HG02759 (cell line): ENCODE measurements around the gene SMYD3.

Experiments
- ATAC-seq: cut with Tn5 transposase; IDR thresholded peaks from one replicate; pipeline ENCODE4 v1.9.1; 2021; ENCODE audit warnings: mild to moderate bottlenecking, moderate library complexity; ENCODE audit not compliant: unreplicated experiment

Gene SMYD3

GRCh38 chr1:246506674-246507481, at the start of gene SMYD3:
SMYD3 (minus strand) TSS chr1:246507279.
- ATAC-seq: peak; percentile 90

GRCh38 chr1:246554201-246554600, 47.1 kb upstream of the SMYD3 start:
- no peak for ATAC-seq

DNA sequence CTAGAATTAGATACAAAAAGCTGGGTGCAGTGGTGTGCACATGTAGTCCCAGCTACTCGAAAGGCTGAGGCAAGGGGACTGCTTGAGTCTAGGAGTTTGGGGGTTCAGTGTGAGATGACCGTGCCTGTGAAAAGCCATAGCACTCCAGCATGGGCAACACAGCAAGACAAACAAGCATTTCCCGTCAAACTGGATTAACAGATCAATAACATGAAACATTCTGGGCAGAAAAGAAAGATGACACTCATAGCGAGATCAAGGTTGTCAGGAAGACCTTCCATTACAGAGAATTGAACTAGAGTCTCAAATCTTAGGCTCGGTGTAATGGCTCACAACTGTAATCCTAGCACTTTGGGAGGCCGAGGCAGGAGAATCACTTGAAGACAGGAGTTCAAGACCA, 45.0 kb upstream of the SMYD3 start:
- no peak for ATAC-seq

- ATAC-seq: no peak
Measured at GRCh38 chr1:246550402-246550801, 43.3 kb upstream of the SMYD3 start.

- ATAC-seq: no peak
Measured at GRCh38 chr1:246549665-246550064, 42.6 kb upstream of the SMYD3 start.

DNA sequence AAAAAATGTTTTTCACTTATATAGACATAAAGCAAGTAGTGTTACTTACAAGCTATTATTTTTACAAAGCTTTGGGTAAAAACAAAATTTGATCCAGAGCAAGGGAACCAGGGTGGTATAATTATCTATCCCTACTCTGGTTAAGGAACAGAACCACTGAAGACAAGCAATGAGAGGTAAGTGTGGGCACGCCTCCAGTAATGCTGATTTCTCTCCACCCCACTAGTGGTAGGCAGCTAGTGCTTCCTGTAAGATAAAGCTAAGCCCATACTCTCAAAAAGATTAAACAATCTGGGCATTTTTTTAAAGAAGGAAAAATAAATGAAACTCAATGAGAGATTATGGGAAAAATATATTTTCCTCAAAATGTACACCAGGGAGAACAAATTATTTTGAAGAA, 36.9 kb upstream of the SMYD3 start:
- ATAC-seq: no peak

DNA sequence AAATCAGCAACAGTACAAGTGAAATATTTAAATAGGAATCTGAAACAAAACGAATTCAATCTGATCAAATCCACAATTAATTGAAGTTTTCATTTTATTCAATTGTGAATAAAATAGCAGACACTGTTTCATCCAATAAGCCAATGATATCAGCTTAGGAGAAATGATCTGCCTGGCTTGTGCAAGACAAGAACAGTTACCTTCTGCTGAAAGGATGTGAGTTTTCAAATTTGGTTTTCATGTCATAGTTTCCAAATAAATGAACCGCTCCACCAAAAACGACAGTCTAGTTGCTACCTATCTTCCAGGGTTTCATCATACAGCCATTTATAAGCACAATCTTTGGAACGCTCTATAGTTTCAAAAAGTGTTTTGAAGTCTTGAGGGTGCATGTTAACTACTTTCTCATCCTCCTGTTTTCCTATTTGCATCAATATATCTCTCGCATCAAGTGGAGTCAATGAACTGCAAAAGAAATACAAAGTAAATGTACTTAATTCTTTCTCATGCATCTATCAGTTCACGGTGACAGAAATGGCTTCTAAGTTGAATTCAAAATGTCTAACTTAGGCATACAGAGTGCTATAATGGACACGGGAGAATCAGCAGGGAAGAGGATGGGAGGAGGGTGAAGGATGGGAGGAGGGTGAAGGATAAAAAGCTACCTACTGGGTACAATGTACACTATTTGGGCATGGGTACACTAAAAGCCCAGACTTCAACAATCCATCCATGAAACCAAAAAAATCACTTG, 33.8 kb upstream of the SMYD3 start:
- ATAC-seq: no peak

- ATAC-seq: no peak
Measured at GRCh38 chr1:246537887-246538286, 30.8 kb upstream of the SMYD3 start.

DNA sequence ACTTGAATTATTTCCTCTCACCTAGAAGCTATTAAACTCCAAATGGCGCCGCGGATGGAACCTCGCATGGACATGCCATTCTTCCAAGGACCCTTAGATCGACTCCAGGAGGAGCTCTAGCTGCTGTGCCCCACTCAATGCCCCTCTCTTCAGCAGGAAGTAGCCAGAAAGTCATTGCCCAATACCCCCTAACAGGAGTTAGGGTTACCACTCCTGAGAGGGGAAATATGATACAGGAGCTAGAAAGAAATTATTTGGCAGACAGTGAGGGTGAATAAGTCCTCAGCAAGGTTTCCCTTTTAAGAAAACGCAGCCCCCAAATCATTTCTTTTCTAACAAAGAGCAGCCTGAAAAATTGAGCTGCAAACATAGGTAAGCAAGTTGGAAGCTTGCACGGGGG, 30.4 kb upstream of the SMYD3 start:
- ATAC-seq: no peak

- ATAC-seq: no peak
Measured at GRCh38 chr1:246534114-246534513, 27.0 kb upstream of the SMYD3 start.

GRCh38 chr1:246533371-246533905, 26.4 kb upstream of the SMYD3 start:
- no peak for ATAC-seq

DNA sequence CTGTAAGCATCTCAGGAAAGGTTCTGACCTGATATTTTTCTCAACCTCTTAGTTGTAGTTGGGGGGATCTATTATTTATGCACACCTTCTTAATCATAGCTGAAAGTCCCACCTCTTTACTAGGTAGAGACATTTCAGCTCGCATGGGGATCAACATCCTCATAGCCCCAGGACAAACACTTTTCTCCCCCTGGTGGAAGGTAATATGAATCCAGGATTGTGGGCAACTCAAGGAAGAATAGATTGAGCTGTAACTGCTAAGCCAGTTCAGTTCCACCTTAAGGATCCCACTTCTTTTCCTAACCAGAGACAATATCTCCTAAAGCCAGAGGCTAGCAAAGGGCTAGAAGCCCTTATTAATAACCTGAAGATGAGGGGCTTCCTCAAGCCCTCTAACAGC, 25.4 kb upstream of the SMYD3 start:
- ATAC-seq: no peak

- no peak for ATAC-seq
Measured at GRCh38 chr1:246530482-246530881, 23.4 kb upstream of the SMYD3 start.

DNA sequence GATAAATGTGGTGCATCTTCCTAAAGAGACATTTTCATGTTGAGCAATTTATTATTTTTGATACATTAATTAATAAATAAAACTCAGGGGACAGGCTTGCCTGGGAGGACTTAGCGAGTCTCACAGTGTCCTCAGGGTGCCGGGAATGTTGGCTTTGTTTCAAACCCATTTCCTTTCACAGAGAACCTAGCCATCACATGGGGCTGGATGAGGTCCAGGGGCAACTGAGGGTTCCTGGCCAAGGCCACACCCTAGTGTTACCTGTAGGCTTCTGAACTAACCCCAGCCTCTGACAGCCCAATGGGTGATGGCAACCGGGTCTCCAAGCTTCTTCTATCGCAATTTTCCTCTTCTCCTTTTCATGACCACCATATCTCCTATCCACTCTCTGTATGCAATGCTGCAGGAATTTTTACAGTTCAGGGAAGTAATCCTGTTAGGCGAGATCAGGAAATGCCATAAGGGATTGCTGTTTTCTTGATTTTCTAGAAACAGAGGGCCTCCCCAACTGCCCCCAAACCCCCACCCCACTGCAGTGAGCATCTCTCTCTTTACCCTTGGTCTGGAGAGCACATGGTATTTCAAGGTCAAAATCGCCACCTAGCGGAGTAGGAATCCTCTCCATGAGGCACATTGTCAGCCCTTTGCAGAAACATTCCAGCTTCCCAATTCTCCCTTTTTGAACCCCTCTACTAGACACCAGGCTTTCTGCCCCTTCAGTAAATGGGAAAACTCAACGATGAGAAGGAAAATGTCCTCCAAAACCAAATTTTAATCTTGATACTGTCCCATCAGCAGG, 22.1 kb upstream of the SMYD3 start:
- no peak for ATAC-seq

DNA sequence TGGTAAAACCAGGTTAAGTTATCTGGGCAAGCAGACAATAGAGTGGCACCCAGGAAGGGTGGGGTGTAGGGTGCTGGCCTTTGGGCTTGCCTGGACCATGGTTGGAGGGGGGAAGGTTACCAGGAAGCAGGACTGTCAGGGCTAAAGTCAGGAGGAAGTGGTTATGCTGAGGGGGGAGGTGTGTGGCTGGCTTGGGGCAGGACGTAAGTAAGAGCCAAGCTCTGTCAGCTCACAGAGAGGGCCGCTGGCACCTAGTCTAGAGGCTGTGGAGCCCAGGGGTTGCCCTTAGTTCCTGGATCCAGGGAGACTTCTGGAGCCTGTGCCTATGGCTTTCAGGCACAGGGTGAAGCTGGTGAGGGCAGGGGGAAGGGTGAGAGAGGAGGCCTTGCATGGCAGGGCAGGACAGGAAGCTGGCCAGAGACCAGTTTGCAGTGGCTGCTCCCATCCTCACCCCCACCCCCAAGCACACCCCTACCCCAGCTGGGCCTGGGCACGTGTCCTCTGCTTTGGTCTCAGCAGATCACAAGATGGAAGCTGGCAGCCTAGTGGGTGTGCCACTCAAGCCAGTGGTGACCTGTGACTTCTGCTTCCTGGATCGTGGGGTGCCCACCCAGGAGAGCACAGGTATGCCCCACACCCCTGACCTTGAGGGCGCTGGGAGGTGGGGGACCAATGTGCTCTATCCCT, 20.5 kb upstream of the SMYD3 start:
- peak; percentile 49 for ATAC-seq

- ATAC-seq: no peak
Measured at GRCh38 chr1:246526915-246527314, 19.8 kb upstream of the SMYD3 start.

- ATAC-seq: no peak
Measured at GRCh38 chr1:246526380-246526779, 19.3 kb upstream of the SMYD3 start.

- ATAC-seq: no peak
Measured at GRCh38 chr1:246519514-246519913, 12.4 kb upstream of the SMYD3 start.

GRCh38 chr1:246518456-246519205, 11.6 kb upstream of the SMYD3 start:
- ATAC-seq: no peak

GRCh38 chr1:246517391-246517790, 10.3 kb upstream of the SMYD3 start:
- ATAC-seq: no peak
